GM12878 (cell line): ENCODE results near the gene AGPAT2. TPM values are rescaled to one million over a fixed set of nuclear protein-coding genes. Genes with fewer than 3 reads are reported as not detected.

Experiments used
- ATAC-seq: fragments of 200-7000 bp; cut with Tn5 transposase; 3 replicates; pipeline ENCODE4 v1.9.1; 2020; ENCODE audit warnings: mild to moderate bottlenecking, moderate library complexity
- BruUV-seq: library from RNA; stranded (reverse); fragments of 400-500 nt; replicated peaks from 2 replicates; lab custom pipeline; 2021; lab: Mats Ljungman, UMichigan
- CTCF ChIA-PET: fragments of 300-600 bp; sonication (Branson Sonifier 250); formaldehyde crosslinking; extraction: SDS; loops from one replicate; lab custom pipeline; 2021; ENCODE audit warnings: inconsistent platforms; lab: Yijun Ruan, JAX
- POLR2A ChIA-PET: fragments of 350-600 bp; formaldehyde crosslinking; extraction: SDS; loops from one replicate; lab custom pipeline; 2021; ENCODE audit warnings: inconsistent platforms; lab: Charles Lee
- RAD21 ChIA-PET: fragments of 300-600 bp; sonication (Branson Sonifier 250); formaldehyde crosslinking; loops from one replicate; lab custom pipeline; 2023; ENCODE audit warnings: antibody characterized with exemption; ENCODE audit not compliant: unreplicated experiment; lab: Charles Lee
- SMC1A ChIA-PET: fragments of 300-600 bp; sonication (Branson Sonifier 250); formaldehyde crosslinking; loops from one replicate; lab custom pipeline; 2023; ENCODE audit not compliant: unreplicated experiment, uncharacterized antibody; lab: Charles Lee
- DNase-seq: peaks from one replicate; pipeline ENCODE4 v3.0.0-alpha.2; 2011; ENCODE audit warnings: low read depth, low spot score
- FAIRE-seq: peaks from 3 replicates; lab custom pipeline; 2011; peaks lifted over from hg19 to GRCh38; lab: Jason Lieb, UNC
- H2AFZ ChIP-seq: 2 replicates; pipeline ENCODE4 v1.6.0; 2011; ENCODE audit warnings: low read depth, low read length, control low read depth; ENCODE audit not compliant: control insufficient read depth
- H3K27ac ChIP-seq: 2 replicates; pipeline ENCODE4 v1.5.1; 2011; ENCODE audit warnings: control low read depth; ENCODE audit not compliant: control insufficient read depth, insufficient read depth
- H3K27me3 ChIP-seq, 2 experiments: replicated peaks in 1 of 2; 2 replicates each; pipeline versions ENCODE4 v1.6.0 to v1.6.1; 2011; ENCODE audit warnings: low read length in 1 of 2; ENCODE audit not compliant: control insufficient read depth in 2 of 2, insufficient read depth in 2 of 2
- H3K36me3 ChIP-seq, 2 experiments: 2 replicates each; pipeline ENCODE4 v1.5.1; 2011; ENCODE audit warnings: low read length in 1 of 2; ENCODE audit not compliant: control insufficient read depth in 2 of 2, insufficient read depth in 2 of 2
- H3K4me1 ChIP-seq: 2 replicates; pipeline ENCODE4 v1.6.1; 2011; ENCODE audit warnings: mild to moderate bottlenecking, low read length, moderate library complexity, mixed read lengths; ENCODE audit not compliant: control insufficient read depth, insufficient read depth
- H3K4me2 ChIP-seq: 2 replicates; pipeline ENCODE4 v1.6.0; 2011; ENCODE audit warnings: control low read depth; ENCODE audit not compliant: control insufficient read depth, insufficient read depth
- H3K4me3 ChIP-seq: fragments of 200-600 bp; sonication (generic); 2 replicates; pipeline ENCODE4 v1.5.1; 2016
- H3K79me2 ChIP-seq: 2 replicates; pipeline ENCODE4 v1.6.0; 2011; ENCODE audit warnings: low read length; ENCODE audit not compliant: control insufficient read depth, insufficient read depth
- H3K9ac ChIP-seq: 2 replicates; pipeline ENCODE4 v1.8.0; 2011; ENCODE audit warnings: low read length, control low read depth, mixed read lengths; ENCODE audit not compliant: control insufficient read depth, insufficient read depth
- H3K9me3 ChIP-seq: replicated peaks from 3 replicates; pipeline ENCODE4 v1.5.1; 2011; ENCODE audit warnings: mild to moderate bottlenecking, low read length; ENCODE audit not compliant: control insufficient read depth, insufficient read depth
- H4K20me1 ChIP-seq: 2 replicates; pipeline ENCODE4 v1.6.0; 2011; ENCODE audit not compliant: control insufficient read depth, insufficient read depth
- BRCA1 ChIP-seq: IDR thresholded peaks from 2 replicates; pipeline ENCODE4 v1.6.1; 2011; ENCODE audit warnings: low read depth, low read length, improper control_type of control experiment
- CBX3 ChIP-seq: fragments of 200-600 bp; sonication (generic); IDR thresholded peaks from 2 replicates; pipeline ENCODE4 v1.6.1; 2016; ENCODE audit warnings: low read depth, borderline replicate concordance
- CHD4 ChIP-seq: fragments of 200-600 bp; sonication (generic); IDR thresholded peaks from 2 replicates; pipeline ENCODE4 v1.6.1; 2016; ENCODE audit warnings: mild to moderate bottlenecking
- FOS ChIP-seq: IDR thresholded peaks from 3 replicates; pipeline ENCODE4 v1.6.1; 2011; ENCODE audit warnings: borderline replicate concordance; ENCODE audit not compliant: insufficient read length; ENCODE audit errors: extremely low read depth
- GATAD2B ChIP-seq: fragments of 450-650 bp; conservative IDR thresholded peaks from 2 replicates; pipeline ENCODE4 v1.6.1; 2017; ENCODE audit warnings: low read depth, mild to moderate bottlenecking, moderate library complexity
- IRF4 ChIP-seq: IDR thresholded peaks from 2 replicates; pipeline ENCODE4 v1.6.1; 2011; ENCODE audit warnings: low read depth, low read length
- MAX ChIP-seq: IDR thresholded peaks from 2 replicates; pipeline ENCODE4 v1.6.1; 2012; ENCODE audit warnings: low read depth, low read length, improper control_type of control experiment
- MTA3 ChIP-seq: IDR thresholded peaks from 2 replicates; pipeline ENCODE4 v1.6.1; 2012; ENCODE audit warnings: low read length, inconsistent platforms, borderline replicate concordance
- POLR2AphosphoS5 ChIP-seq: IDR thresholded peaks from 2 replicates; pipeline ENCODE4 v1.6.1; 2011; ENCODE audit warnings: mild to moderate bottlenecking, low read length, inconsistent platforms
- ZNF622 ChIP-seq: fragments of 450-650 bp; IDR thresholded peaks from 2 replicates; pipeline ENCODE4 v1.6.1; 2017; ENCODE audit warnings: mild to moderate bottlenecking, inconsistent platforms
- WGBS: methylation state at CpG from one replicate; pipeline ENCODE4 v1.1.6; 2016; ENCODE audit warnings: low lambda C conversion rate; ENCODE audit not compliant: insufficient replicate concordance, insufficient coverage; ENCODE audit errors: missing lambda C conversion rate; 5-methylcytosine and 5-hydroxymethylcytosine counted together
- in situ Hi-C: fragments of 300-500 bp; cut with MboI; formaldehyde crosslinking; loops from 9 replicates; pipeline ENCODE4 v1.14.3; 2018; ENCODE audit warnings: mixed read lengths
- intact Hi-C: fragments of 100-400 bp; cut with micrococcal nuclease; formaldehyde crosslinking; loops from one replicate; pipeline ENCODE4 v1.14.2; 2022; ENCODE audit not compliant: unreplicated experiment
- polyA plus RNA-seq, 11 experiments: library from polyadenylated mRNA; depleted of rRNA in 4 of 11; unstranded in 6 of 11; stranded (reverse) in 5 of 11; fragments of >200 nt; fragmentation: Nextera tagmentation in 4 of 11; fragmentation: Illumina TruSeq in 1 of 11; extraction: Ambion mirVana in 4 of 11; extraction: Trizol in 1 of 11; gene quantifications; 1 replicate in 1 of 11; 2 replicates in 10 of 11; pipeline versions ENCODE4 v1.2.1 to v1.2.3, GENCODE V29; 2011 to 2016; ENCODE audit warnings: inconsistent platforms in 2 of 11, missing spikeins in 2 of 11, low read depth in 1 of 11
- total RNA-seq, 4 experiments: library from RNA; depleted of rRNA in 3 of 4; stranded (reverse); fragments of >200 nt in 3 of 4; fragmentation: Illumina TruSeq in 1 of 4; extraction: Trizol in 1 of 4; gene quantifications; 2 replicates each; pipeline versions ENCODE4 v1.2.1 to v1.2.3, GENCODE V29; 2013 to 2021

The AGPAT2 gene
- total and polyA plus RNA-seq, 10 of the 15 experiments (the other 5 are each of a cell fraction or from before 2014, with no cell fraction given) = 0.10 to 28.5 (median 18.2) TPM

- TF ChIP-seq POLR2AphosphoS5 (no peak), MTA3 (no peak)
Observed at GRCh38 chr9:136682710-136683109, 4.5 kb downstream of the AGPAT2 start (continued).

DNA sequence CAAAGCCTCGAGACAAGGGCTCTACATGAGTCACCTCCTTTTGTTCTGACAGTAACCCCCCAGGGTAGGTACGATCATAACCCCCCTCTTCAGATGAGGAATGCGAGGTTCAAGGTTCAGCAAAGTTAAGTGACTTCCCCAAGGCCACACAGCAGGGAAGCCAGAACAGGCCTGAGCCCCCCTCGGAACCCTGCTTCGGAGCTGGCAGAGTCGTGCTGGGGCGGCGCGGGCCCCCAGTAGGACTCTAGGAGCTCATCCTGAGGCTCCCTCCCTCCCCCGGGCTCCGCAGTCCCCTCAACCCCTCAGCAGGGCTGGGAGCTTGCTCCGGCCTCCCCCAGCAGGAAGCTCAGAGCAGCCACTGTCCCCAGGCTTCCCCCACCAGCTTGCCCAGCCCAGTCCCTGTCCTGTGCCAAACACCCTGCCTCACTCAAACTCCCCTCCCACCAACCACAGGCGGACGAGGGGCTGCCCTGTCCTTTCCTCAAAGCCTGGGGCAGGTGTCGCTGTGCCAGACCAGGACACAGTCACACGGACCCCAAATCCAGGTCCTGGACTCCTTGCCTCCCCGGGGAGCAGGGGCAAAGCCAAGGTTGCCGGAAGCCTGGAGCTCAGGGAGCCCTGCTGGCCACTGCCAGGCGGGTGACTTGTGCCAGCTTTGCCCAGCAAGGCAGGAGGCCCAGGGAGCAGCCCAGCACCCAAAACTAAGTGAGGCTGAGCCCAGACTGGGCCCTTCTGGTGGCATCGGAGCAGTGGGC lies 5.1 kb downstream of the AGPAT2 start:
- Histone ChIP-seq H3K27me3 (no peaks in the 10 kb centered on the region), H3K9ac (no peak overlapping the region), H3K4me3 (no peak overlapping the region), H3K79me2 (peaks cover 7% of the 10 kb centered on the region), H3K4me1 (peaks cover 7% of the 10 kb centered on the region), H3K36me3 (no peaks in the 10 kb centered on the region), H4K20me1 (no peaks in the 10 kb centered on the region; the same call in none of the 2 replicates), H3K4me2 (no peak overlapping the region), H3K27ac (no peak overlapping the region), H2AFZ (no peak overlapping the region), H3K9me3 (no peaks in the 10 kb centered on the region)
- no peak for DNase-seq
- in situ Hi-C loops = no loop called here
- BruUV-seq = no TSS peak
- POLR2A ChIA-PET = no interaction called here
- CTCF ChIA-PET = no interaction called here
- no peak for TF ChIP-seq IRF4
- TF ChIP-seq CHD4 = no peak
- TF ChIP-seq FOS = no peak
- TF ChIP-seq BRCA1 = no peak
- TF ChIP-seq GATAD2B = no peak
- no peak for TF ChIP-seq CBX3
- no peak for TF ChIP-seq ZNF622
- TF ChIP-seq MAX = no peak
- ATAC-seq = no peak
- 67% methylated on average over 20 of the region's 20 CpGs for whole genome bisulfite sequencing
- FAIRE-seq = no peak
- RAD21 ChIA-PET = no interaction called here
- SMC1A ChIA-PET = no interaction called here
- intact Hi-C loops = no loop called here
